ENCODE data around the gene PARPBP. TPM values are rescaled to one million over a fixed set of nuclear protein-coding genes. Genes with fewer than 3 reads are reported as not detected.
A peak's percentile ranks its signal among the peaks of the same experiment; 100 is the strongest.
"Not testable (repeated sequence)": the region's sequence is repeated elsewhere in the genome, so short reads cannot be mapped to it uniquely, and the experiment has no call there.

The PARPBP gene
- total RNA-seq, 4 donors from 2014 or later: 0.63 to 2.4 (median 0.83) TPM

DNA sequence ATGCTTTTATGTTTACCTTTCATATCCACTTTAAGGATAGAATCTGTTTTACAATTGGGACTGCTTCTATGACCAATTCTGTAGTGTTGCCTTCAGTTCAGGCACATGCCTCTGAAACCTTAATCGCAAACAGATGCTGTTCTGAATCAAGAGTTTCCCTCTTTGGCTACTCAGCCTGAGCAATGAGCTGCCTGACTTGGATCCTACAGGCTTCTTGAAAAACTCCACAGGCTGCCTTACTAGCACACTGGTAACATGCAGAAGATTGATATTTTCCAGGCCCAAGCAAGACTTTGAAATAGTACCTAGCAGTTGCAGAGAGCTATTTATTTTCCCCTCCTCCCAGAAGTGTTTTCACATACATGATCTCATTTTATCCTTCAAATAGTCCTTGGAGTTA, 112.5 kb downstream of the PARPBP start:
- TF ChIP-seq EP300 (IDR thresholded peaks at IDR 0.05) (peak in 1 of 2 donors; percentile 24), CTCF (IDR thresholded peaks at IDR 0.05) (no peak), POLR2A (IDR thresholded peaks at IDR 0.05) (no peak)
- DNase-seq (ENCODE audit: low spot score in 2 of 2): peak in 1 of 2 donors; percentile 8
- 50 to 66% methylated on average over 1 of the region's 1 CpG for WGBS, 2 donors

DNA sequence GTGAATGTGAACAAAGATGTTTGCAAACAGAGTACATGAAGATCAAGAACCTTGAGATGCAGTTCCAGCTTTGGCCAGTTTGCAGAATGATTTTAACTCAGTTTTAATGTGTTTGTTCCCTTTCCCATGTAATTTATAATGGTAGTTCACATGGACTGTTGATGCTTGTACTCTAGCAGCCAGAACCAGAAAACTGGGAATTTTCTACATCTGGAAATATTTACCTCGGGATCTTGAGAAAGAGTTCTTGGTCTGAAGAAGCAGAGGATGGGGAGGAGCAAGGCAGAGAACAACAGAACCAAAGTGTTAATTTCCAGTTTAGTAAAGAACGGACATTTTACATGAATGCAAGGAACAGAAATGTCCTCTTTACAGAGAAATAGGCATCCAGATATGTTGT, 114.6 kb downstream of the PARPBP start:
- Histone ChIP-seq H3K27me3 (no peaks in the 10 kb centered on the region), H3K36me3 (no peaks in the 10 kb centered on the region), H3K4me1 (no peaks in the 10 kb centered on the region), H3K27ac (no peak overlapping the region), H3K4me3 (no peak overlapping the region), H3K9me3 (peaks cover 0 to 2% (median 0%) of the 10 kb centered on the region in 4 donors)
- no peak for DNase-seq (ENCODE audit: low spot score in 2 of 2)
- WGBS, 2 donors: 54 to 66% methylated on average over 2 of the region's 2 CpGs
- TF ChIP-seq CTCF (IDR thresholded peaks at IDR 0.05): no peak

More for the DNA sequence above, 112.5 kb downstream of the PARPBP start:
- Histone ChIP-seq H3K9me3 (no peaks in the 10 kb centered on the region), H3K4me3 (no peak overlapping the region), H3K4me1 (no peaks in the 10 kb centered on the region), H3K27ac (peak overlapping the region in 1 of 4 donors; percentile 55), H3K36me3 (no peaks in the 10 kb centered on the region), H3K27me3 (no peaks in the 10 kb centered on the region)

DNA sequence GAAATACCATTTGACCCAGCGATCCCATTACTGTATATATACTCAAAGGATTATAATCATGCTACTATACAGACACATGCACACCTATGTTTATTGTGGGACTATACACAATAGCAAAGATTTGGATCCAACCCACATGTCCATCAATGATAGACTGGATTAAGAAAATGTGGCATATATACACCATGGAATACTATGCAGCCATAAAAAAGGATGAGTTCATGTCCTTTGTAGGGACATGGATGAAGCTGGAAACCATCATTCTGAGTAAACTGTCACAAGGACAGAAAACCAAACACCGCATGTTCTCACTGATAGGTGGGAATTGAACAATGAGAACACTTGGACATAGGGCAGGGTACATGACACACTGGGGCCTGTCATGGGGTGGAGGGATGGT, 120.9 kb downstream of the PARPBP start:
- H3K4me3 ChIP-seq; H3K4me1 ChIP-seq; H3K36me3 ChIP-seq; DNase-seq (ENCODE audit: low spot score in 2 of 2); H3K27ac ChIP-seq; H3K27me3 ChIP-seq: not testable (repeated sequence)
- H3K9me3 ChIP-seq: peaks cover 0 to 18% (median 0%) of the 10 kb centered on the region in 4 donors
- 94% methylated on average over 2 of the region's 2 CpGs for WGBS, 2 donors

Small RNA genes within 50 kb of the gene (small RNA-seq; reads per million reads assigned to genes)
- not detected for gene RN7SL793P

Other genes starting within 250 kb of the PARPBP start
- gene DRAM1, start 242.6 kb upstream of the PARPBP start, total RNA-seq: 10 to 100 TPM; 14.4 to 23.1 (median 17.8) TPM
- 10 to 100 TPM; 60.4 to 99.4 (median 63.3) TPM for gene WASHC3, start 58.2 kb upstream of the PARPBP start, total RNA-seq
- gene NUP37, start 69 bp upstream of the PARPBP start, total RNA-seq: 10 to 100 TPM; 10.8 to 19.9 (median 15.2) TPM
- not detected for gene PMCH, start 77.7 kb downstream of the PARPBP start, total RNA-seq